Muscle of leg (tissue), 11 donors: ENCODE data around the gene DENND4A. TPM values are rescaled to one million over a fixed set of nuclear protein-coding genes. Genes with fewer than 3 reads are reported as not detected.
A peak's percentile ranks its signal among the peaks of the same experiment; 100 is the strongest.

Experiments used
- DNase-seq: peaks from one replicate; pipeline ENCODE4 v3.0.0; 2013
- H3K27ac ChIP-seq: one replicate; pipeline ENCODE4 v1.5.1; 2013; ENCODE audit warnings: mild to moderate bottlenecking, low read length, control low read depth
- H3K27me3 ChIP-seq: one replicate; pipeline ENCODE4 v1.6.1; 2013; ENCODE audit warnings: low read length; ENCODE audit not compliant: control insufficient read depth, insufficient read depth
- H3K36me3 ChIP-seq: one replicate; pipeline ENCODE4 v1.6.1; 2013; ENCODE audit warnings: low read length; ENCODE audit not compliant: control insufficient read depth, insufficient read depth
- H3K4me1 ChIP-seq: one replicate; pipeline ENCODE4 v1.6.1; 2013; ENCODE audit warnings: low read length; ENCODE audit not compliant: control insufficient read depth, insufficient read depth
- H3K4me3 ChIP-seq: one replicate; pipeline ENCODE4 v1.5.1; 2013; ENCODE audit warnings: low read length, control low read depth
- H3K9me3 ChIP-seq: replicated peaks from 2 replicates; pipeline ENCODE4 v1.6.1; 2013; ENCODE audit warnings: low read depth, low read length; ENCODE audit not compliant: control insufficient read depth
- WGBS: methylation state at CpG from one replicate; pipeline ENCODE4 v1.1.5; 2013; ENCODE audit warnings: missing lambda C conversion rate; ENCODE audit not compliant: insufficient coverage; 5-methylcytosine and 5-hydroxymethylcytosine counted together
- polyA plus RNA-seq, 8 donors: library from polyadenylated mRNA; unstranded; fragments of 120-200 nt; gene quantifications; one replicate each; pipeline versions ENCODE4 v1.2.1 to v1.2.3, GENCODE V29; 2013; ENCODE audit warnings: inconsistent platforms in 1 of 8, low replicate concordance in 1 of 8; ENCODE audit not compliant: insufficient read length in 8 of 8, insufficient read depth in 1 of 8
- total RNA-seq: library from RNA; stranded (reverse); fragments of 120-200 nt; gene quantifications from one replicate; pipeline ENCODE4 v1.2.4, GENCODE V29; 2013

The DENND4A gene
- total and polyA plus RNA-seq, 9 donors = 8.6 to 19.5 (median 11.5) TPM

DNA sequence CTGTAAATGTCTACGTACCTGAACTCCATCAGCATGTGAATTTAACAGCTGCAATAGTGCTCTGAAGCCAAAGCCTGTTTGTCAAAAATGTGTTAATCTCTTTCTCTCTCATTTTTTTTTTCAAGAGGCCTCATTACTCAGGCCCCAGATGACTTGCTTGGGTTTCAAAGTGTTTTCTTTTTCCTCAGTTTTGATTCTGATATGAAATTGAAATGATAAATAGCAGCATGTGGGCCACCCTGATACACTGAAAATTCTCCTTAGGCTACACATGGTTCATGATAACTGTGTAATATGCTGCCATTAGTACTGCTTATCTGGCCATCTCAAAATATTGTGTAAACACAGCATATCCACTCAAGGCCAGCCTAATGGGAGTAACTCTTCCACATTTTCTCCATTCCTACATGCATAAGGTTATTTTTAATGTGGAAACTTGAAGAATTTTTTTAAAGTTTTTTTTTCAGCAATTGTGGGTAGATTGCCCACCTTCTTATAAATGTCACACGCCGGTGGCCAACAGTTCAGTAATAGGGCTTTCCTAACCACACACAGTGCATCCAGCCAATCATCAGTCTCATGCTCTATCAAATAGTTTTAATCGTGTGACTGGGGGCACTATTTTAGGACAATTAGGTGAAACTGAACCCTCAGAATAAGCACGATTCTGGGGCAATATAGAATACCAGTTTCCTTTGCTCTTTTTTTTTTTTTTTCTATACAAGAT is 13.1 kb upstream of the DENND4A start:
- Histone ChIP-seq H3K27me3 (no peaks in the 10 kb centered on the region), H3K36me3 (no peaks in the 10 kb centered on the region), H3K4me1 (no peaks in the 10 kb centered on the region), H3K27ac (no peak overlapping the region), H3K9me3 (no peaks in the 10 kb centered on the region), H3K4me3 (no peak overlapping the region)
- DNase-seq = no peak
- WGBS = no CpG with 5 or more reads among the region's 5 CpGs

DNA sequence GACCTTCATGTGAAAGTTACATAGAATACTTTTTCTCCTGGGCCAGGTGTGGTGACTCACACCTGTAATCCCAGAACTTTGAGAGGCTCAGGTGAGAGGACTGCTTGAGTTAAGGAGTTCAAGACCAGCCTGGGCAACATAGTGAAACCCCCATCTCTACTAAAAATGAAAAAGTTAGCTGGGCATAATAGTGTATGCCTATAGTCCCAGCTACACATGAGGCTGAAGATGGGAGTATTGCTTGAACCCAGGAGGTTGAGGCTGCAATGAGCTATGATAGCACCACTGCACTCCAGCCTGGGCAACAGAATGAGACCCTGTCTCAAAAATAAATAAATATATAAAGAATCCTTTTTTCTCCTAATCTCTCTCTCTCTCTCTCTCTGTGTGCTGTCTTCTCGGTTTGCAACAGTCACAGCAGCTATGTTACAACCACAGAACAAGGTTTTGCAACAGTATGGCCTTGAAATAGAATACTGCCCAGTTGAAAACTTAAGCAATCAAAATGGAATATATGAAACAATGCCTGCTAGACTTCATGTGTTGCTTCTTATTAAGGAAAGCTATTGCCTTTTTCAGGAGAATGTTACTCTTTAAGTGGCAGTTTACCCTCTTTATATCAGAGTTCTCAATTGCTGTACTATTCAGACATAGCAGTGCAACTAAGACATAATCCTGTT is 12.3 kb upstream of the DENND4A start:
- H3K36me3 ChIP-seq = no peaks in the 10 kb centered on the region
- no peaks in the 10 kb centered on the region for H3K9me3 ChIP-seq
- no peaks in the 10 kb centered on the region for H3K4me1 ChIP-seq
- H3K27me3 ChIP-seq = no peaks in the 10 kb centered on the region
- H3K4me3 ChIP-seq = no peak overlapping the region
- H3K27ac ChIP-seq = no peak overlapping the region
- no peak for DNase-seq
- WGBS = no CpG with 5 or more reads among the region's 1 CpG

DNA sequence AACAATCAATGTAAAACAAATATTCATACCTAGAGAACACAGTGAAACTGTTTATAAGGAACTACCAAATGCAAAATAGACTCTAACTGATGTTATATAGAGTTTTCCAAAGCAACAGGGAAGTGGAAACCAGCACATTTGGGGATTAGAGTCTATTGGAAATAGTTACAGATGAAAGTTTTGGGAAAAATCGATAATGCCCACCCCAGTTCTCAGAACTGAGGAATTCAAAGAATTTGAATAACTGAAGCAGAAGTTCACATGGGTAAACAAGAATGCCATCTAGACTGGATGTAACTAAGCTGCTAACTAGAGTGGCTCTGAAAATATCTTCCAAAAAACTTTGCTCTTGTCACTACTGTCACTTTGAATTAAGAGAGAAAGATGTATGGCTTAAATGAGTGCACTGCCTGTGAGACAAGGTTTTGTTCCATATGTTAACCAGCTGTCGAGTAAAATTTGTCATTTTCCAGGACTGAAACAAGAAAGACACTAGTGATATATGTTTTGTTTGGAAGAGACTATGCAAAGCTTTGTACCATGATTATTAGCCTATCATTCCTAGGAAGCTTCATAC is 9.2 kb upstream of the DENND4A start:
- no peaks in the 10 kb centered on the region for H3K9me3 ChIP-seq
- H3K4me3 ChIP-seq = no peak overlapping the region
- H3K27me3 ChIP-seq = no peaks in the 10 kb centered on the region
- no CpG with 5 or more reads among the region's 2 CpGs for WGBS
- H3K27ac ChIP-seq = no peak overlapping the region
- no peaks in the 10 kb centered on the region for H3K36me3 ChIP-seq
- no peak for DNase-seq
- no peaks in the 10 kb centered on the region for H3K4me1 ChIP-seq

DNA sequence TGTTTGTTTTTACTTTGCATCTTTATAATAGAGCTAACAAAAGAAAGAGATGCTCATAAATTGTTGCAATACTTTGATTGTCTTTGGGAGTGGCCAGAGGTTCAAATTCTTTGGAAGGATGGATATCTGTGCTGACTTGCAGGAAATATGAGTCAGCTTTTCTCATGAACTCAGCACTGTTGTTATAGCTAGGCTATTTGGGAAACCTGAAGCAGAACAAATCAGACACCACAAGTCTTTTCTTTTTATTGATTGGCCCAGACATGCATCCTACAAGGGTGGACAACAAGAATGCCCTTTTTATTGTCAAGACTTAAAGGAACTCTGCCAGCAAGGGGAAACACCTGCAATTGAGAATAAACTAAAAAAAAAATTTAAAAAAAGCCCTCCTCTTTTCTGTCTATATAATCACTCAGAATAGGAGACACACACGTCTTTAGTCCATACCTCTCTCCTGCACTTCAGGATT is 4.6 kb upstream of the DENND4A start:
- WGBS = 30% methylated on average over 1 of the region's 1 CpG

GRCh38 chr15:65795663-65796216 is 3.6 kb upstream of the DENND4A start:
- no peaks in the 10 kb centered on the region for H3K36me3 ChIP-seq
- H3K9me3 ChIP-seq = no peaks in the 10 kb centered on the region
- H3K4me3 ChIP-seq = no peak overlapping the region
- peaks cover 12% of the 10 kb centered on the region for H3K4me1 ChIP-seq
- H3K27ac ChIP-seq = no peak overlapping the region
- H3K27me3 ChIP-seq = no peaks in the 10 kb centered on the region
- no peak for DNase-seq
- WGBS = 40% methylated on average over 1 of the region's 3 CpGs

More for the DNA sequence above, 4.6 kb upstream of the DENND4A start:
- Histone ChIP-seq H3K27me3 (no peaks in the 10 kb centered on the region), H3K36me3 (no peaks in the 10 kb centered on the region), H3K4me1 (peaks cover 7% of the 10 kb centered on the region), H3K4me3 (no peak overlapping the region), H3K27ac (no peak overlapping the region), H3K9me3 (no peaks in the 10 kb centered on the region)
- no peak for DNase-seq

- Histone ChIP-seq H3K4me1 (peaks cover 13% of the 10 kb centered on the region), H3K27ac (no peak overlapping the region), H3K4me3 (no peak overlapping the region), H3K27me3 (no peaks in the 10 kb centered on the region), H3K36me3 (no peaks in the 10 kb centered on the region), H3K9me3 (no peaks in the 10 kb centered on the region)
- WGBS = no CpG with 5 or more reads among the region's 2 CpGs
- no peak for DNase-seq
Measured at GRCh38 chr15:65793818-65794104, 1.7 kb upstream of the DENND4A start.

GRCh38 chr15:65792988-65793817 is 1.1 kb upstream of the DENND4A start:
- H3K27me3 ChIP-seq = no peaks in the 10 kb centered on the region
- peaks cover 13% of the 10 kb centered on the region for H3K4me1 ChIP-seq
- peak overlapping the region; percentile 66 for H3K4me3 ChIP-seq
- no peaks in the 10 kb centered on the region for H3K9me3 ChIP-seq
- WGBS = 92% methylated on average over 8 of the region's 13 CpGs
- DNase-seq = no peak
- peak overlapping the region; percentile 96 for H3K27ac ChIP-seq
- H3K36me3 ChIP-seq = no peaks in the 10 kb centered on the region

- Histone ChIP-seq H3K27me3 (no peaks in the 10 kb centered on the region), H3K27ac (peak overlapping the region; percentile 96), H3K4me1 (peaks cover 13% of the 10 kb centered on the region), H3K36me3 (no peaks in the 10 kb centered on the region), H3K4me3 (peak overlapping the region; percentile 77), H3K9me3 (no peaks in the 10 kb centered on the region)
- under 1% methylated on average over 50 of the region's 69 CpGs for WGBS
- DNase-seq = peak; percentile 83
Measured at GRCh38 chr15:65791335-65792137, 557 bp downstream of the DENND4A start.

- no peaks in the 10 kb centered on the region for H3K36me3 ChIP-seq
- no peaks in the 10 kb centered on the region for H3K27me3 ChIP-seq
- 21% methylated on average over 6 of the region's 14 CpGs for WGBS
- H3K4me3 ChIP-seq = peak overlapping the region; percentile 77
- DNase-seq = peak; percentile 43
- no peaks in the 10 kb centered on the region for H3K9me3 ChIP-seq
- peaks cover 13% of the 10 kb centered on the region for H3K4me1 ChIP-seq
- peak overlapping the region; percentile 96 for H3K27ac ChIP-seq
Measured at GRCh38 chr15:65790694-65791334, 1.3 kb downstream of the DENND4A start.
